Trophoblast cell (in vitro differentiated cells and primary cell): ENCODE measurements around the gene FRS3.

Source experiments
- DNase-seq, 2 donors: peaks; one replicate each; pipeline ENCODE4 v3.0.0-alpha.2; 2016
- H2AFZ ChIP-seq: 2 replicates; pipeline ENCODE4 v1.6.1; 2013; ENCODE audit warnings: low read length, moderate library complexity, mild to moderate bottlenecking; ENCODE audit not compliant: insufficient read depth, poor library complexity
- H2AK5ac ChIP-seq: 2 replicates; pipeline ENCODE4 v1.6.1; 2013; ENCODE audit warnings: mild to moderate bottlenecking, low read length
- H2BK120ac ChIP-seq: 2 replicates; pipeline ENCODE4 v1.6.1; 2013; ENCODE audit warnings: low read length, mild to moderate bottlenecking, moderate library complexity; ENCODE audit not compliant: insufficient read depth, poor library complexity
- H2BK12ac ChIP-seq: 2 replicates; pipeline ENCODE4 v1.6.1; 2013; ENCODE audit warnings: mild to moderate bottlenecking, low read length, moderate library complexity
- H2BK5ac ChIP-seq: 2 replicates; pipeline ENCODE4 v1.6.1; 2013; ENCODE audit warnings: low read length, low read depth, moderate library complexity, mild to moderate bottlenecking; ENCODE audit not compliant: poor library complexity
- H3K14ac ChIP-seq: 2 replicates; pipeline ENCODE4 v1.6.1; 2013; ENCODE audit warnings: mild to moderate bottlenecking, low read length
- H3K18ac ChIP-seq: 2 replicates; pipeline ENCODE4 v1.6.1; 2013; ENCODE audit warnings: mild to moderate bottlenecking, low read length
- H3K23ac ChIP-seq: 2 replicates; pipeline ENCODE4 v1.6.1; 2013; ENCODE audit warnings: low read length
- H3K27ac ChIP-seq: 2 replicates; pipeline ENCODE4 v1.5.1; 2013; ENCODE audit warnings: low read depth, mild to moderate bottlenecking, inconsistent platforms, low read length, moderate library complexity
- H3K27me3 ChIP-seq: 2 replicates; pipeline ENCODE4 v1.6.1; 2013; ENCODE audit warnings: inconsistent platforms, mild to moderate bottlenecking, low read length, moderate library complexity; ENCODE audit not compliant: insufficient read depth
- H3K36me3 ChIP-seq, 2 experiments: 1 replicate in 1 of 2; 2 replicates in 1 of 2; pipeline ENCODE4 v1.6.1; 2013; ENCODE audit warnings: low read length in 2 of 2, mild to moderate bottlenecking in 2 of 2, moderate library complexity in 1 of 2; ENCODE audit not compliant: insufficient read depth in 2 of 2, control insufficient read depth in 1 of 2
- H3K4ac ChIP-seq: 2 replicates; pipeline ENCODE4 v1.6.1; 2013; ENCODE audit warnings: low read depth, mild to moderate bottlenecking, low read length, moderate library complexity
- H3K4me1 ChIP-seq, 2 experiments: 1 replicate in 1 of 2; 2 replicates in 1 of 2; pipeline ENCODE4 v1.6.1; 2013; ENCODE audit warnings: low read length in 2 of 2, mild to moderate bottlenecking in 2 of 2, moderate library complexity in 1 of 2; ENCODE audit not compliant: insufficient read depth in 2 of 2, control insufficient read depth in 1 of 2
- H3K4me2 ChIP-seq: 2 replicates; pipeline ENCODE4 v1.6.1; 2013; ENCODE audit warnings: inconsistent platforms, mild to moderate bottlenecking, low read length, moderate library complexity
- H3K4me3 ChIP-seq: 2 replicates; pipeline ENCODE4 v1.5.1; 2013; ENCODE audit warnings: mild to moderate bottlenecking, low read depth, low read length, inconsistent platforms
- H3K79me1 ChIP-seq: one replicate; pipeline ENCODE4 v1.6.1; 2013; ENCODE audit warnings: low read length
- H3K79me2 ChIP-seq: 2 replicates; pipeline ENCODE4 v1.6.1; 2013; ENCODE audit warnings: low read length, mild to moderate bottlenecking; ENCODE audit not compliant: control insufficient read depth, insufficient read depth, poor library complexity
- H3K9ac ChIP-seq: 2 replicates; pipeline ENCODE4 v1.6.1; 2013; ENCODE audit warnings: mild to moderate bottlenecking, low read length
- H3K9me3 ChIP-seq: 2 replicates; pipeline ENCODE4 v1.6.1; 2013; ENCODE audit warnings: low read depth, mild to moderate bottlenecking, control low read depth, inconsistent platforms, low read length; ENCODE audit not compliant: insufficient read depth
- H4K12ac ChIP-seq: 2 replicates; pipeline ENCODE4 v1.6.1; 2013; ENCODE audit warnings: low read depth, mild to moderate bottlenecking, low read length, moderate library complexity
- H4K8ac ChIP-seq: 2 replicates; pipeline ENCODE4 v1.6.1; 2013; ENCODE audit warnings: low read depth, mild to moderate bottlenecking, low read length, moderate library complexity
- H4K91ac ChIP-seq: one replicate; pipeline ENCODE4 v1.6.1; 2013; ENCODE audit warnings: low read depth, mild to moderate bottlenecking, low read length, moderate library complexity
- WGBS: extraction: QIAGEN DNeasy Blood & Tissue Kit; methylation state at CpG from one replicate; pipeline ENCODE4 v1.1.7; 2013; ENCODE audit warnings: missing lambda C conversion rate; ENCODE audit not compliant: insufficient read length, insufficient coverage; ENCODE audit errors: extremely low coverage; 5-methylcytosine and 5-hydroxymethylcytosine counted together

Gene FRS3

DNA sequence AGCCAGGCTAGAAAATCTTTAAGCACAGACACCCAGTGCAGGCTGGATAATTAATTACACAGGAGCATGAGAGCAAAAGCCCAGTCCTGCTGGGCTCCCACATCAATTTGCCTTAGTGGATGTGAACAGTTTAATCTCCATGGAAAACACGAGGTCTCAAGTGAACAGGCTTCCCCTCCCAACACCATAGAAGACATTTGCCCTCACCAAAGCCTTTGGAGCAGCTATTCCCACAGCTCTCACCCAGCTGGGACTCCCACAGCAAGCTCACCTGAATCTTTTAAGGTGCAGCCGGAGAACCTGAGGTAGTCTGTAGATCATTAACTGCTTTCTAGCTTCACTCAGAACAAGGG is 19.8 kb upstream of the FRS3 start:
- Histone ChIP-seq H2AK5ac (no peak overlapping the region), H3K14ac (no peak overlapping the region), H3K79me1 (no peaks in the 10 kb centered on the region), H3K79me2 (no peaks in the 10 kb centered on the region), H3K4me3 (no peak overlapping the region), H2BK120ac (no peak overlapping the region), H3K23ac (no peak overlapping the region), H3K27ac (no peak overlapping the region), H3K9ac (no peak overlapping the region), H3K9me3 (no peaks in the 10 kb centered on the region), H3K18ac (no peak overlapping the region), H3K4me2 (no peak overlapping the region), H4K8ac (no peak overlapping the region), H3K36me3 (peaks cover 2 to 9% of the 10 kb centered on the region in 2 experiments), H4K91ac (no peak overlapping the region), H3K4me1 (peaks cover 0 to 2% of the 10 kb centered on the region in 2 experiments), H2BK5ac (no peak overlapping the region), H4K12ac (no peak overlapping the region), H2AFZ (no peak overlapping the region), H2BK12ac (no peak overlapping the region), H3K27me3 (no peaks in the 10 kb centered on the region), H3K4ac (no peak overlapping the region)
- no peak for DNase-seq
- WGBS, result no CpG with 5 or more reads among the region's 2 CpGs

DNA sequence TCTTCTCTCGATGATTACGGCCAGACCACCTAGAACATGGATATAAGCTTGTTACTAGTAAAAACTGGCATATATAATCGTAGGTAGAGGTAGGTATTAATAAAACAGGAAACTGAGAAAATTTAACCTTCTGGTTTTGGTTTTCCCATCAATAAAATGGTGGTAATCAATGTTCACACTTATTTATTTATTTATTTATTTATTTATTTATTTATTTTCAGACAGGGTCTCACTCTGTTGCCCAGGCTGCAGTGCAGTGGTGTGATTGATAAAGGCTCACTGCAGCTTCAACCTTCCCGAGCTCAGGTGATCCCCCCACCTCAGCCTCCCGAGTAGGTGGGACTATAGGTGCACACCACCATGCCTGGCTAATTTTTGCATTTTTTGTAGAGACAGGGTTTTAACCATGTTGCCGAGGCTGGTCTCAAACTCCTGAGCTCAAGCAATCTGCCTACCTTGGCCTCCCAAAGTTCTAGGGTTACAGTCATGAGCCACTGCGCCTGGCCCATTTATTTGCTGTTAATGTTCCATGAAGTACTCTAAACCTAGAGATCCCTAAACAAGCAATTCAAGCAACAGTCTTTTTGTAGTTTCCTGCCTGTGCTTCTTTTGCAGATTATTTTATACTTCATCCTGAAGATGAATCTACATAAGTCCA is 19.3 kb upstream of the FRS3 start:
- Histone ChIP-seq H3K14ac (no peak overlapping the region), H3K4me1 (peaks cover 0 to 2% of the 10 kb centered on the region in 2 experiments), H4K91ac (no peak overlapping the region), H4K8ac (no peak overlapping the region), H3K79me1 (no peaks in the 10 kb centered on the region), H3K23ac (no peak overlapping the region), H3K9ac (no peak overlapping the region), H2BK5ac (no peak overlapping the region), H3K27ac (no peak overlapping the region), H2AFZ (no peak overlapping the region), H3K9me3 (no peaks in the 10 kb centered on the region), H3K18ac (no peak overlapping the region), H3K79me2 (no peaks in the 10 kb centered on the region), H3K4me3 (no peak overlapping the region), H4K12ac (no peak overlapping the region), H2BK120ac (no peak overlapping the region), H3K4me2 (no peak overlapping the region), H3K36me3 (peaks cover 3 to 9% of the 10 kb centered on the region in 2 experiments), H2AK5ac (no peak overlapping the region), H3K27me3 (no peaks in the 10 kb centered on the region), H2BK12ac (no peak overlapping the region), H3K4ac (no peak overlapping the region)
- WGBS, result no CpG with 5 or more reads among the region's 7 CpGs
- no peak for DNase-seq

DNA sequence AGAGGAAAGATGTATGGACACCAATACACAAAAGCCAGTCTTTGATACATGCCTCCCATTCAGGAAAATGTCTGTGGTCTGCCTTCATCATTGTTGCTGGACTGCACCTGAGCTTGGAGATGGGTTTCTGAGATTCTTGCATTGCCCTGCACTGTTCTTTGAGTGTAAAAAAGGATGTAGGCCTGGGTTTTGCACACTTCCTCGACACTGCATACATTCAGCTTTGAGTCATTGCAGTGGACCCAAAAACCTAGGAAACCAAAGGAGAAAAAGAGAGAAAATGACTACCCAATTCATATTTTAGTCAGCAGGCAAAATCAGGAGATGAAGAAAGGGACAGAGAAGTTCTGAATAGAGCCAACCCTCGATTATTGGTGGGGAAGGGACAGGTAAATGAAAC is 16.8 kb upstream of the FRS3 start:
- no peaks in the 10 kb centered on the region for H3K9me3 ChIP-seq
- no peak overlapping the region for H3K4me2 ChIP-seq
- H2AK5ac ChIP-seq, result no peak overlapping the region
- H2AFZ ChIP-seq, result no peak overlapping the region
- H3K18ac ChIP-seq, result no peak overlapping the region
- H3K79me2 ChIP-seq, result no peaks in the 10 kb centered on the region
- H4K8ac ChIP-seq, result no peak overlapping the region
- no peak for DNase-seq
- no peak overlapping the region for H2BK120ac ChIP-seq
- H3K23ac ChIP-seq, result no peak overlapping the region
- H4K12ac ChIP-seq, result no peak overlapping the region
- H3K14ac ChIP-seq, result no peak overlapping the region
- H3K36me3 ChIP-seq, result peaks cover 6 to 14% of the 10 kb centered on the region in 2 experiments
- no peaks in the 10 kb centered on the region for H3K79me1 ChIP-seq
- H2BK12ac ChIP-seq, result no peak overlapping the region
- WGBS, result no CpG with 5 or more reads among the region's 2 CpGs
- H3K27me3 ChIP-seq, result no peaks in the 10 kb centered on the region
- H3K9ac ChIP-seq, result no peak overlapping the region
- no peak overlapping the region for H2BK5ac ChIP-seq
- H3K27ac ChIP-seq, result no peak overlapping the region
- H3K4ac ChIP-seq, result no peak overlapping the region
- H4K91ac ChIP-seq, result no peak overlapping the region
- no peak overlapping the region for H3K4me3 ChIP-seq
- peaks cover 0 to 2% of the 10 kb centered on the region in 2 experiments for H3K4me1 ChIP-seq

DNA sequence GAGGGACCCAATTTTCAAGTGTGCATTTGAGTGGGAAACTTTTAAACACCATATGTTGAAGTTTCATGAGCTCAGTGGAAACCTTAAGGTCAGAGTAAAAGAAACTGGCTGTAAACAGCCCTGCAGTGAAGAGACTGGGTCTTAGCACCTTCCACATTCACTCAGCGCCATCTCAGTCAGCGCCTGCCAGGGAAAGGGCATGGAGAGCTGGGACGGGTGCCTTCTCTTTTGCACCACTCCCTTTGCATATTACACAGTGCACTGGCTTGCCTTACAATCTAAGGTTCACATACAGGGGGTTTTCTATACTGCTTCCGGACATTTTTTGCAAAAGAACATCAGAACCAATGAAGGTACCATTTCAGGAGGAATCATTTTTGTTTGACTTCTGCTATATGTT is 12.3 kb upstream of the FRS3 start:
- H3K4ac ChIP-seq, result no peak overlapping the region
- H2BK120ac ChIP-seq, result no peak overlapping the region
- DNase-seq, result no peak
- no CpG with 5 or more reads among the region's 4 CpGs for WGBS
- H2AFZ ChIP-seq, result no peak overlapping the region
- no peaks in the 10 kb centered on the region for H3K9me3 ChIP-seq
- peaks cover 7% of the 10 kb centered on the region for H3K79me1 ChIP-seq
- no peak overlapping the region for H3K23ac ChIP-seq
- H2BK12ac ChIP-seq, result no peak overlapping the region
- peaks cover 0 to 2% of the 10 kb centered on the region in 2 experiments for H3K4me1 ChIP-seq
- peaks cover 4% of the 10 kb centered on the region for H3K79me2 ChIP-seq
- no peak overlapping the region for H4K12ac ChIP-seq
- H3K4me2 ChIP-seq, result no peak overlapping the region
- no peaks in the 10 kb centered on the region for H3K27me3 ChIP-seq
- H4K91ac ChIP-seq, result no peak overlapping the region
- H3K4me3 ChIP-seq, result no peak overlapping the region
- no peak overlapping the region for H3K18ac ChIP-seq
- peaks cover 12 to 22% of the 10 kb centered on the region in 2 experiments for H3K36me3 ChIP-seq
- H3K14ac ChIP-seq, result no peak overlapping the region
- H3K27ac ChIP-seq, result no peak overlapping the region
- H4K8ac ChIP-seq, result no peak overlapping the region
- H2BK5ac ChIP-seq, result no peak overlapping the region
- no peak overlapping the region for H2AK5ac ChIP-seq
- H3K9ac ChIP-seq, result no peak overlapping the region
